OCI-LY1 (cell line): ENCODE measurements around the gene AFM.

Experiments used
- EZH2 ChIP-seq: fragments of 200-600 bp; sonication (generic), shearing (Covaris generic); IDR thresholded peaks from 2 replicates; pipeline ENCODE4 v1.8.0; 2017; ENCODE audit warnings: borderline replicate concordance, mixed run types, mild to moderate bottlenecking, antibody characterized with exemption, low read length, moderate library complexity, mixed read lengths
- TF ChIP-seq, protein P1 (sequence below): fragments of 200-600 bp; sonication (generic), shearing (Covaris generic); IDR thresholded peaks from 2 replicates; pipeline ENCODE4 v1.5.1; 2017; ENCODE audit warnings: mild to moderate bottlenecking, antibody characterized with exemption, low read length, moderate library complexity, mixed read lengths

DNA sequence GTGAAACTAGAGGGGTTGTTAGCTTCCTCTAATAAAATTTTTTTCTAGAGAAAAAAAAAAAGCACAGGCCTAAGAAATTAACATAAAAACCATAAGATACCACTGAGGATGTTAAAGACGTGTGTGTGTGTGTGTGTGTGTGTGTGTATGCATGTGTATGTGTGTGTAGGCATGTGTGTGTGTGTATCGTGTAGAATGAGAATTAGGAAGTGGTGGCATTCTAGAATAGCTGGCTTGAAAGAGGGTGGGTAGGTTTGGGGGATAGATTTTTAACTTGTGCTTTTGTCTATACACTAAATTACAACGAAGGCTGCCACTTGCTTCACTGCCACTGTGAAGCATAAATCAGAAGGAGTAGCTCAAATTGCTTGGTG, 22.5 kb upstream of the AFM start:
- TF ChIP-seq, protein P1, sequence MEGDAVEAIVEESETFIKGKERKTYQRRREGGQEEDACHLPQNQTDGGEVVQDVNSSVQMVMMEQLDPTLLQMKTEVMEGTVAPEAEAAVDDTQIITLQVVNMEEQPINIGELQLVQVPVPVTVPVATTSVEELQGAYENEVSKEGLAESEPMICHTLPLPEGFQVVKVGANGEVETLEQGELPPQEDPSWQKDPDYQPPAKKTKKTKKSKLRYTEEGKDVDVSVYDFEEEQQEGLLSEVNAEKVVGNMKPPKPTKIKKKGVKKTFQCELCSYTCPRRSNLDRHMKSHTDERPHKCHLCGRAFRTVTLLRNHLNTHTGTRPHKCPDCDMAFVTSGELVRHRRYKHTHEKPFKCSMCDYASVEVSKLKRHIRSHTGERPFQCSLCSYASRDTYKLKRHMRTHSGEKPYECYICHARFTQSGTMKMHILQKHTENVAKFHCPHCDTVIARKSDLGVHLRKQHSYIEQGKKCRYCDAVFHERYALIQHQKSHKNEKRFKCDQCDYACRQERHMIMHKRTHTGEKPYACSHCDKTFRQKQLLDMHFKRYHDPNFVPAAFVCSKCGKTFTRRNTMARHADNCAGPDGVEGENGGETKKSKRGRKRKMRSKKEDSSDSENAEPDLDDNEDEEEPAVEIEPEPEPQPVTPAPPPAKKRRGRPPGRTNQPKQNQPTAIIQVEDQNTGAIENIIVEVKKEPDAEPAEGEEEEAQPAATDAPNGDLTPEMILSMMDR, result no peak
- TF ChIP-seq EZH2, result no peak
